OCI-LY7 (cell line): Measurements from ENCODE around the gene RPP25.

ENCODE experiments used
- CTCF ChIP-seq: fragments of 200-600 bp; sonication (generic); conservative IDR thresholded peaks from 2 replicates; pipeline ENCODE4 v1.5.1; 2014; ENCODE audit warnings: mild to moderate bottlenecking, antibody characterized with exemption, low read length, moderate library complexity, mixed read lengths
- EZH2phosphoT487 ChIP-seq: fragments of 200-600 bp; sonication (generic); IDR thresholded peaks from 2 replicates; pipeline ENCODE4 v1.6.1; 2018; ENCODE audit warnings: low read depth, borderline replicate concordance, mild to moderate bottlenecking, mixed run types, antibody characterized with exemption, low read length, moderate library complexity, mixed read lengths

DNA sequence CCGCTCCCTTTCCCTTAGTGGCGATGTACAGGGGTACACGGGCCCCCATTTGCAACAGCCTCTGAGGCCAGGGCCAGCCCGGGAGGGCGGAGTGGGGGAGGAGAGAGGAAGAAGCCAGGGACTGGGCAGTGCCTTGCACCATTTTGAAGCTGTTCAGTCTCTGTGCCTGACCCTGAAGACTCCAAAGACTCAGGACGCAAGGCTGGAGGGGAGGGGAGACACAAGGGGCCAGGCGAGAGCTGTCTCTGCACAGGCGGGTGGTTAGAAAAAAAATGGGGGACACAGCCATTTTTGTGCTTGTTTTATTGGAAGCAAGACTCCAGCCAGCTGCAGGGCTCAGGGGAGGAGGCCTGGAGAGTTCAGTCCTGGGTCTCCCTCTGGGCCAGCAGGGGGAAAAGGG lies 1.6 kb downstream of the RPP25 start:
- TF ChIP-seq CTCF (no peak), EZH2phosphoT487 (no peak)
